Trophoblast cell (in vitro differentiated cells and primary cell): Measurements from ENCODE around the gene ZKSCAN5.
"Not testable (repeated sequence)": the region's sequence is repeated elsewhere in the genome, so short reads cannot be mapped to it uniquely, and the experiment has no call there.

Source experiments
- DNase-seq, 2 donors: peaks; one replicate each; pipeline ENCODE4 v3.0.0-alpha.2; 2016
- H2AFZ ChIP-seq: 2 replicates; pipeline ENCODE4 v1.6.1; 2013; ENCODE audit warnings: low read length, moderate library complexity, mild to moderate bottlenecking; ENCODE audit not compliant: insufficient read depth, poor library complexity
- H2AK5ac ChIP-seq: 2 replicates; pipeline ENCODE4 v1.6.1; 2013; ENCODE audit warnings: mild to moderate bottlenecking, low read length
- H2BK120ac ChIP-seq: 2 replicates; pipeline ENCODE4 v1.6.1; 2013; ENCODE audit warnings: low read length, mild to moderate bottlenecking, moderate library complexity; ENCODE audit not compliant: insufficient read depth, poor library complexity
- H2BK12ac ChIP-seq: 2 replicates; pipeline ENCODE4 v1.6.1; 2013; ENCODE audit warnings: mild to moderate bottlenecking, low read length, moderate library complexity
- H2BK5ac ChIP-seq: 2 replicates; pipeline ENCODE4 v1.6.1; 2013; ENCODE audit warnings: low read length, low read depth, moderate library complexity, mild to moderate bottlenecking; ENCODE audit not compliant: poor library complexity
- H3K14ac ChIP-seq: 2 replicates; pipeline ENCODE4 v1.6.1; 2013; ENCODE audit warnings: mild to moderate bottlenecking, low read length
- H3K18ac ChIP-seq: 2 replicates; pipeline ENCODE4 v1.6.1; 2013; ENCODE audit warnings: mild to moderate bottlenecking, low read length
- H3K23ac ChIP-seq: 2 replicates; pipeline ENCODE4 v1.6.1; 2013; ENCODE audit warnings: low read length
- H3K27ac ChIP-seq: 2 replicates; pipeline ENCODE4 v1.5.1; 2013; ENCODE audit warnings: low read depth, mild to moderate bottlenecking, inconsistent platforms, low read length, moderate library complexity
- H3K27me3 ChIP-seq: 2 replicates; pipeline ENCODE4 v1.6.1; 2013; ENCODE audit warnings: inconsistent platforms, mild to moderate bottlenecking, low read length, moderate library complexity; ENCODE audit not compliant: insufficient read depth
- H3K36me3 ChIP-seq, 2 experiments: 1 replicate in 1 of 2; 2 replicates in 1 of 2; pipeline ENCODE4 v1.6.1; 2013; ENCODE audit warnings: low read length in 2 of 2, mild to moderate bottlenecking in 2 of 2, moderate library complexity in 1 of 2; ENCODE audit not compliant: insufficient read depth in 2 of 2, control insufficient read depth in 1 of 2
- H3K4ac ChIP-seq: 2 replicates; pipeline ENCODE4 v1.6.1; 2013; ENCODE audit warnings: low read depth, mild to moderate bottlenecking, low read length, moderate library complexity
- H3K4me1 ChIP-seq, 2 experiments: 1 replicate in 1 of 2; 2 replicates in 1 of 2; pipeline ENCODE4 v1.6.1; 2013; ENCODE audit warnings: low read length in 2 of 2, mild to moderate bottlenecking in 2 of 2, moderate library complexity in 1 of 2; ENCODE audit not compliant: insufficient read depth in 2 of 2, control insufficient read depth in 1 of 2
- H3K4me2 ChIP-seq: 2 replicates; pipeline ENCODE4 v1.6.1; 2013; ENCODE audit warnings: inconsistent platforms, mild to moderate bottlenecking, low read length, moderate library complexity
- H3K4me3 ChIP-seq: 2 replicates; pipeline ENCODE4 v1.5.1; 2013; ENCODE audit warnings: mild to moderate bottlenecking, low read depth, low read length, inconsistent platforms
- H3K79me1 ChIP-seq: one replicate; pipeline ENCODE4 v1.6.1; 2013; ENCODE audit warnings: low read length
- H3K79me2 ChIP-seq: 2 replicates; pipeline ENCODE4 v1.6.1; 2013; ENCODE audit warnings: low read length, mild to moderate bottlenecking; ENCODE audit not compliant: control insufficient read depth, insufficient read depth, poor library complexity
- H3K9ac ChIP-seq: 2 replicates; pipeline ENCODE4 v1.6.1; 2013; ENCODE audit warnings: mild to moderate bottlenecking, low read length
- H3K9me3 ChIP-seq: 2 replicates; pipeline ENCODE4 v1.6.1; 2013; ENCODE audit warnings: low read depth, mild to moderate bottlenecking, control low read depth, inconsistent platforms, low read length; ENCODE audit not compliant: insufficient read depth
- H4K12ac ChIP-seq: 2 replicates; pipeline ENCODE4 v1.6.1; 2013; ENCODE audit warnings: low read depth, mild to moderate bottlenecking, low read length, moderate library complexity
- H4K8ac ChIP-seq: 2 replicates; pipeline ENCODE4 v1.6.1; 2013; ENCODE audit warnings: low read depth, mild to moderate bottlenecking, low read length, moderate library complexity
- H4K91ac ChIP-seq: one replicate; pipeline ENCODE4 v1.6.1; 2013; ENCODE audit warnings: low read depth, mild to moderate bottlenecking, low read length, moderate library complexity
- WGBS: extraction: QIAGEN DNeasy Blood & Tissue Kit; methylation state at CpG from one replicate; pipeline ENCODE4 v1.1.7; 2013; ENCODE audit warnings: missing lambda C conversion rate; ENCODE audit not compliant: insufficient read length, insufficient coverage; ENCODE audit errors: extremely low coverage; 5-methylcytosine and 5-hydroxymethylcytosine counted together

Gene ZKSCAN5

DNA sequence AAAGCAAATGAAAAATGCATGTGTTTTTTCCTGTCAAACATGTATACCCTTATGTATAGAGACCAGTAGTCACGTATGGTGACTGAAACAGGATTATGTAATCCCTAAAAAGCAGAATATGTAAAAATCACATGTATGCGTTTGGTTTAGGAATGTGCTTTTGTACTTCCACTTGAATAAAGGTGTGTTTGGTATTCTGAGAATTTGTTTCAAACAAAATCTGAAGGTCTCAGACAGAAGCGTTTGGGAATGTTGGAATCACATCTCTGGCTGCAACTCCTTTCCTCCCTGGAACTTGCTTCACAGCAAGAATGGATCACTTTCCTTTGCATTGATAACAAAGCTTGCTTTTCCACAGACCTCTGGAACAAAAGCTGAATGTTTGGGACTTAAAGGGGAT is 71.8 kb downstream of the ZKSCAN5 start:
- Histone ChIP-seq H3K9ac (no peak overlapping the region), H4K8ac (no peak overlapping the region), H3K79me2 (no peaks in the 10 kb centered on the region), H2BK5ac (no peak overlapping the region), H3K9me3 (no peaks in the 10 kb centered on the region), H3K4ac (no peak overlapping the region), H3K27me3 (no peaks in the 10 kb centered on the region), H3K4me1 (peaks cover 3 to 8% of the 10 kb centered on the region in 2 experiments), H2AK5ac (no peak overlapping the region), H2BK12ac (no peak overlapping the region), H2AFZ (no peak overlapping the region), H3K14ac (no peak overlapping the region), H3K4me2 (no peak overlapping the region), H3K79me1 (no peaks in the 10 kb centered on the region), H4K91ac (no peak overlapping the region), H2BK120ac (no peak overlapping the region), H3K27ac (no peak overlapping the region), H4K12ac (no peak overlapping the region), H3K4me3 (no peak overlapping the region), H3K36me3 (peaks cover 0 to 15% of the 10 kb centered on the region in 2 experiments), H3K23ac (no peak overlapping the region), H3K18ac (no peak overlapping the region)
- no CpG with 5 or more reads among the region's 3 CpGs for WGBS
- peak; percentile 40 to 88 for DNase-seq

DNA sequence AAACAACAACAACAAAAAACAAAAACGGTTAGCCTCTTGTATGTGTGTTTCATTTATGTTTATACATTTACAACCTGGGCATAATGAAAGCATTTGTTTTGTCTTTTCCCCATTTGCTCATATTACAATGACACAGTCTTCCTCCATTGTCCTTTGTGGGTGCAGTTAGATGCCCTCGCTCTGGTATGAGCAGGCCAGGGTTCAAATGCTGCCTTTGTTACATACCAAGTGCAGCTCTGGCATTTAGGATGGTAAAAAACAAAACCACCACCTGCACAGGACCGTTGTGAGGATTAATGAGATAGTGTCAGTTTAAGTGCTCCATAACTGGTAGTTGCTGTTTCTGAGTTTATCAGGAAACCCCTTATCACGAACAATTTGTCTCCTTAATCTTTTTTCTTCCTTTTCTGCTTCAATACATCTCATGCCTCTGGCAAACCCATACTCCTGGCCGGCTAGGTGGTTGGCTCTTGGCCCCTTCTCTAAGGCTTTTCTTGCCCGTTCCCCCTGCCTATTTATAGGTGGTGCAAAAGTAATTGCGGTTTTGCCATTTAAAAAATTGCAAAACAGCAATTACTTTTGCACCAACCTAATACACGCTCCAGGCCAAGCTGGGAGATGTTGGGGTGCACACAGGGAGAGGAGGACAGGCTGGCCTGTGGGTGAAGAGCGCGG is 75.0 kb downstream of the ZKSCAN5 start:
- H3K9ac ChIP-seq: no peak overlapping the region
- H2BK120ac ChIP-seq: no peak overlapping the region
- H4K12ac ChIP-seq: no peak overlapping the region
- no peaks in the 10 kb centered on the region for H3K27me3 ChIP-seq
- no peaks in the 10 kb centered on the region for H3K79me1 ChIP-seq
- H3K9me3 ChIP-seq: no peaks in the 10 kb centered on the region
- no peak overlapping the region for H2BK5ac ChIP-seq
- H3K36me3 ChIP-seq: peaks cover 0 to 2% of the 10 kb centered on the region in 2 experiments
- no peak overlapping the region for H3K27ac ChIP-seq
- H3K23ac ChIP-seq: no peak overlapping the region
- H3K18ac ChIP-seq: no peak overlapping the region
- no peaks in the 10 kb centered on the region for H3K79me2 ChIP-seq
- H3K4me2 ChIP-seq: peak overlapping the region; percentile 87
- no peak overlapping the region for H3K14ac ChIP-seq
- DNase-seq: no peak
- H4K8ac ChIP-seq: peak overlapping the region; percentile 47
- peak overlapping the region; percentile 4 for H2AFZ ChIP-seq
- no peak overlapping the region for H3K4me3 ChIP-seq
- no peak overlapping the region for H3K4ac ChIP-seq
- peaks cover 3 to 8% of the 10 kb centered on the region in 2 experiments for H3K4me1 ChIP-seq
- no peak overlapping the region for H2AK5ac ChIP-seq
- WGBS: no CpG with 5 or more reads among the region's 10 CpGs
- H2BK12ac ChIP-seq: no peak overlapping the region
- H4K91ac ChIP-seq: no peak overlapping the region

- no peaks in the 10 kb centered on the region for H3K9me3 ChIP-seq
- no peak overlapping the region for H2BK120ac ChIP-seq
- H2BK5ac ChIP-seq: no peak overlapping the region
- peak overlapping the region; percentile 55 for H3K4me3 ChIP-seq
- no peak overlapping the region for H3K18ac ChIP-seq
- no peak overlapping the region for H3K27ac ChIP-seq
- H3K4ac ChIP-seq: no peak overlapping the region
- H3K79me2 ChIP-seq: no peaks in the 10 kb centered on the region
- peak overlapping the region; percentile 39 for H4K12ac ChIP-seq
- H3K36me3 ChIP-seq: no peaks in the 10 kb centered on the region
- no peak overlapping the region for H3K14ac ChIP-seq
- H2AK5ac ChIP-seq: no peak overlapping the region
- peak overlapping the region; percentile 1 for H3K9ac ChIP-seq
- no peak overlapping the region for H2BK12ac ChIP-seq
- no peaks in the 10 kb centered on the region for H3K79me1 ChIP-seq
- H3K4me1 ChIP-seq: peaks cover 3 to 8% of the 10 kb centered on the region in 2 experiments
- WGBS: no CpG with 5 or more reads among the region's 54 CpGs
- peak overlapping the region; percentile 4 for H2AFZ ChIP-seq
- DNase-seq: no peak
- H4K91ac ChIP-seq: no peak overlapping the region
- H4K8ac ChIP-seq: peak overlapping the region; percentile 47
- peak overlapping the region; percentile 87 for H3K4me2 ChIP-seq
- H3K23ac ChIP-seq: no peak overlapping the region
- H3K27me3 ChIP-seq: no peaks in the 10 kb centered on the region
Observed at GRCh38 chr7:99579956-99580777, 75.7 kb downstream of the ZKSCAN5 start.

DNA sequence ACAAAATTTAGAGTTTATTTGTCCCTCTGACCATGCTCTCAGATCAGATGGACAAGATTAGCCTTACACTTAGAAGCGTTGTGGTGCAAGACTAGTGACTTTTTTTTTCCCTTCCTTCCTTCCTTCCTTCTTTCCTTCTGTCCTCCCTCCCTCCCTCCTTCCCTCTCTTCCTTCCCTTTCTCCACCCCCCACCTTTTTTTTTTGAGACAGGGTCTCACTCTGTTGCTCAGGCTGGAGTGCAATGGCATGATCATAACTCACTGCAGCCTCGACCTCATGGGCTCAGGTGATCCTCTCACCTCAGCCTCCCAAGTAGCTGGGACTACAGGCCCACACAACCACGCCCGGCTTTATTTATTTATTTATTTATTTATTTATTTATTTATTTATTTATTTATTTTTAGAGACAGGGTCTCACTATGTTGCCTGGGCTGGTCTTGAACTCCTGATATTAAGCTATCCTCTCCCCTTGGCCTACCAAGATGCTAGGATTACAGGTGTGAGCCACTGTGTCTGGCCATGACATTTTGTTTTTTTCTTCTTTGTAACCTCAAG is 76.4 kb downstream of the ZKSCAN5 start:
- H3K27ac ChIP-seq, H3K4me3 ChIP-seq, H3K4me1 ChIP-seq, H3K79me2 ChIP-seq, H3K79me1 ChIP-seq, H3K9me3 ChIP-seq, H2BK5ac ChIP-seq, H3K27me3 ChIP-seq, H4K91ac ChIP-seq, H3K36me3 ChIP-seq, H2BK120ac ChIP-seq, H3K14ac ChIP-seq, DNase-seq, H3K18ac ChIP-seq, H2AK5ac ChIP-seq, H3K4ac ChIP-seq, H2BK12ac ChIP-seq, H3K23ac ChIP-seq: not testable (repeated sequence)
- WGBS: no CpG with 5 or more reads among the region's 4 CpGs
- Histone ChIP-seq H4K12ac (peak overlapping the region; percentile 39), H2AFZ (peak overlapping the region; percentile 4), H3K4me2 (peak overlapping the region; percentile 87), H4K8ac (peak overlapping the region; percentile 47), H3K9ac (peak overlapping the region; percentile 1)
